ENCODE data around the gene KCNC3.

GRCh38 chr19:50378169-50378862 is 49.1 kb upstream of the KCNC3 start:
- TF ChIP-seq CTCF (IDR thresholded peaks at IDR 0.05) (no peak), ZFX (IDR thresholded peaks at IDR 0.05; ENCODE audit: borderline replicate concordance) (no peak)
